ENCODE measurements around the gene FER.
"Not testable (repeated sequence)": the region's sequence is repeated elsewhere in the genome, so short reads cannot be mapped to it uniquely, and the experiment has no call there.

FER gene

GRCh38 chr5:109030360-109031143 lies 282.9 kb downstream of the FER start:
- FAIRE-seq (no peak), DNase-seq (ENCODE audit: low spot score) (no peak)

GRCh38 chr5:109034306-109034705 lies 286.6 kb downstream of the FER start:
- FAIRE-seq (no peak), DNase-seq (ENCODE audit: low spot score) (no peak)

GRCh38 chr5:109035436-109035835 lies 287.7 kb downstream of the FER start:
- FAIRE-seq (no peak), DNase-seq (ENCODE audit: low spot score) (no peak)

GRCh38 chr5:109038209-109038840 lies 290.6 kb downstream of the FER start:
- DNase-seq (ENCODE audit: low spot score) (no peak), FAIRE-seq (no peak)

GRCh38 chr5:109041317-109041716 lies 293.6 kb downstream of the FER start:
- FAIRE-seq: no peak
- no peak for DNase-seq (ENCODE audit: low spot score)

- FAIRE-seq (no peak), DNase-seq (ENCODE audit: low spot score) (no peak)
Observed at GRCh38 chr5:109045710-109046109, 298.0 kb downstream of the FER start.

GRCh38 chr5:109049565-109049964 lies 301.9 kb downstream of the FER start:
- DNase-seq (ENCODE audit: low spot score): no peak
- no peak for FAIRE-seq

GRCh38 chr5:109050321-109050720 lies 302.6 kb downstream of the FER start:
- FAIRE-seq; DNase-seq (ENCODE audit: low spot score): not testable (repeated sequence)

- DNase-seq (ENCODE audit: low spot score); FAIRE-seq: not testable (repeated sequence)
Observed at GRCh38 chr5:109052216-109052615, 304.5 kb downstream of the FER start.

- DNase-seq (ENCODE audit: low spot score) (no peak), FAIRE-seq (no peak)
Observed at GRCh38 chr5:109053995-109054417, 306.3 kb downstream of the FER start.

GRCh38 chr5:109060378-109061025 lies 312.8 kb downstream of the FER start:
- FAIRE-seq (no peak), DNase-seq (ENCODE audit: low spot score) (no peak)

GRCh38 chr5:109062664-109063063 lies 315.0 kb downstream of the FER start:
- no peak for FAIRE-seq
- DNase-seq (ENCODE audit: low spot score): no peak

- no peak for FAIRE-seq
- DNase-seq (ENCODE audit: low spot score): no peak
Observed at GRCh38 chr5:109063223-109063622, 315.5 kb downstream of the FER start.

- DNase-seq (ENCODE audit: low spot score) (no peak), FAIRE-seq (no peak)
Observed at GRCh38 chr5:109076741-109077140, 329.0 kb downstream of the FER start.

- FAIRE-seq (no peak), DNase-seq (ENCODE audit: low spot score) (no peak)
Observed at GRCh38 chr5:109078448-109078847, 330.8 kb downstream of the FER start.

GRCh38 chr5:109080481-109080880 lies 332.8 kb downstream of the FER start:
- DNase-seq (ENCODE audit: low spot score) (no peak), FAIRE-seq (no peak)

- DNase-seq (ENCODE audit: low spot score) (no peak), FAIRE-seq (no peak)
Observed at GRCh38 chr5:109080896-109081295, 333.2 kb downstream of the FER start.

- no peak for FAIRE-seq
- no peak for DNase-seq (ENCODE audit: low spot score)
Observed at GRCh38 chr5:109083937-109084336, 336.2 kb downstream of the FER start.

GRCh38 chr5:109089191-109089590 lies 341.5 kb downstream of the FER start:
- FAIRE-seq (no peak), DNase-seq (ENCODE audit: low spot score) (no peak)

GRCh38 chr5:109099081-109099480 lies 351.4 kb downstream of the FER start:
- FAIRE-seq (no peak), DNase-seq (ENCODE audit: low spot score) (no peak)

GRCh38 chr5:109100971-109101370 lies 353.3 kb downstream of the FER start:
- no peak for DNase-seq (ENCODE audit: low spot score)
- FAIRE-seq: no peak

GRCh38 chr5:109102096-109102690 lies 354.5 kb downstream of the FER start:
- FAIRE-seq (no peak), DNase-seq (ENCODE audit: low spot score) (no peak)
